ENCODE results near the gene GLT6D1. TPM values are rescaled to one million over a fixed set of nuclear protein-coding genes. Genes with fewer than 3 reads are reported as not detected.

The GLT6D1 gene
- total and polyA plus RNA-seq, 4 donors = not detected

- intact Hi-C loops (cut with DNase I) = no loop called here
- WGBS, 2 donors = 87 to 88% methylated on average over 20 of the region's 20 CpGs
- Histone ChIP-seq H3K27ac (ENCODE audit: low read depth in 1 of 2, low read length in 2 of 2) (no peak overlapping the region), H3K36me3 (ENCODE audit: control insufficient read depth in 1 of 2, insufficient read depth in 2 of 2, low read length in 1 of 2) (no peaks in the 10 kb centered on the region), H3K9me3 (ENCODE audit: control insufficient read depth, low read length) (no peaks in the 10 kb centered on the region), H3K27me3 (ENCODE audit: control insufficient read depth in 1 of 2, insufficient read depth in 2 of 2, low read length in 1 of 2) (no peaks in the 10 kb centered on the region), H3K4me3 (ENCODE audit: low read length in 2 of 2) (no peak overlapping the region), H3K4me1 (ENCODE audit: control insufficient read depth in 1 of 2, insufficient read depth in 2 of 2, low read length in 2 of 2) (no peaks in the 10 kb centered on the region)
- DNase-seq (peak; percentile 34 to 55), ATAC-seq (ENCODE audit: low FRiP score) (peak; percentile 29)
These were observed 50.3 kb downstream of the GLT6D1 start for GRCh38 chr9:135588886-135589595.

GRCh38 chr9:135588371-135588770 is 51.0 kb downstream of the GLT6D1 start:
- H3K4me1 ChIP-seq (ENCODE audit: control insufficient read depth in 1 of 2, insufficient read depth in 2 of 2, low read length in 2 of 2) = no peaks in the 10 kb centered on the region
- ATAC-seq (ENCODE audit: low FRiP score) (no peak), DNase-seq (peak; percentile 36 to 57)
- H3K36me3 ChIP-seq (ENCODE audit: control insufficient read depth in 1 of 2, insufficient read depth in 2 of 2, low read length in 1 of 2) = no peaks in the 10 kb centered on the region
- H3K9me3 ChIP-seq (ENCODE audit: control insufficient read depth, low read length) = no peaks in the 10 kb centered on the region
- no peak overlapping the region for H3K27ac ChIP-seq (ENCODE audit: low read depth in 1 of 2, low read length in 2 of 2)
- no peaks in the 10 kb centered on the region for H3K27me3 ChIP-seq (ENCODE audit: control insufficient read depth in 1 of 2, insufficient read depth in 2 of 2, low read length in 1 of 2)
- H3K4me3 ChIP-seq (ENCODE audit: low read length in 2 of 2) = no peak overlapping the region
- intact Hi-C loops (cut with DNase I) = no loop called here
- WGBS, 2 donors = 93 to 99% methylated on average over 9 of the region's 9 CpGs

- Histone ChIP-seq H3K4me1 (ENCODE audit: control insufficient read depth in 1 of 2, insufficient read depth in 2 of 2, low read length in 2 of 2) (no peaks in the 10 kb centered on the region), H3K27ac (ENCODE audit: low read depth in 1 of 2, low read length in 2 of 2) (no peak overlapping the region), H3K36me3 (ENCODE audit: control insufficient read depth in 1 of 2, insufficient read depth in 2 of 2, low read length in 1 of 2) (no peaks in the 10 kb centered on the region), H3K9me3 (ENCODE audit: control insufficient read depth, low read length) (no peaks in the 10 kb centered on the region), H3K4me3 (ENCODE audit: low read length in 2 of 2) (no peak overlapping the region), H3K27me3 (ENCODE audit: control insufficient read depth in 1 of 2, insufficient read depth in 2 of 2, low read length in 1 of 2) (no peaks in the 10 kb centered on the region)
- DNase-seq (no peak), ATAC-seq (ENCODE audit: low FRiP score) (no peak)
- WGBS, 2 donors = 20% methylated on average over 7 of the region's 7 CpGs; no CpG with 5 or more reads in 1 of the 2 donors
- intact Hi-C loops (cut with DNase I) = no loop called here
These were observed 51.7 kb downstream of the GLT6D1 start for GRCh38 chr9:135587658-135588057.

GRCh38 chr9:135586601-135587109 is 52.7 kb downstream of the GLT6D1 start:
- Histone ChIP-seq H3K4me3 (ENCODE audit: low read length in 2 of 2) (no peak overlapping the region), H3K4me1 (ENCODE audit: control insufficient read depth in 1 of 2, insufficient read depth in 2 of 2, low read length in 2 of 2) (no peaks in the 10 kb centered on the region), H3K9me3 (ENCODE audit: control insufficient read depth, low read length) (no peaks in the 10 kb centered on the region), H3K27ac (ENCODE audit: low read depth in 1 of 2, low read length in 2 of 2) (no peak overlapping the region), H3K36me3 (ENCODE audit: control insufficient read depth in 1 of 2, insufficient read depth in 2 of 2, low read length in 1 of 2) (no peaks in the 10 kb centered on the region), H3K27me3 (ENCODE audit: control insufficient read depth in 1 of 2, insufficient read depth in 2 of 2, low read length in 1 of 2) (no peaks in the 10 kb centered on the region)
- intact Hi-C loops (cut with DNase I) = no loop called here
- DNase-seq = peak; percentile 24 to 51
- 67 to 73% methylated on average over 15 of the region's 15 CpGs for WGBS, 2 donors
- no peak for ATAC-seq (ENCODE audit: low FRiP score)

GRCh38 chr9:135584934-135585333 is 54.4 kb downstream of the GLT6D1 start:
- DNase-seq (peak in 1 of 2 donors; percentile 58), ATAC-seq (ENCODE audit: low FRiP score) (no peak)
- H3K36me3 ChIP-seq (ENCODE audit: control insufficient read depth in 1 of 2, insufficient read depth in 2 of 2, low read length in 1 of 2) = no peaks in the 10 kb centered on the region
- H3K27ac ChIP-seq (ENCODE audit: low read depth in 1 of 2, low read length in 2 of 2) = no peak overlapping the region
- no peak overlapping the region for H3K4me3 ChIP-seq (ENCODE audit: low read length in 2 of 2)
- WGBS, 2 donors = 70 to 73% methylated on average over 16 of the region's 16 CpGs
- no peaks in the 10 kb centered on the region for H3K9me3 ChIP-seq (ENCODE audit: control insufficient read depth, low read length)
- intact Hi-C loops (cut with DNase I) = no loop called here
- no peaks in the 10 kb centered on the region for H3K27me3 ChIP-seq (ENCODE audit: control insufficient read depth in 1 of 2, insufficient read depth in 2 of 2, low read length in 1 of 2)
- no peaks in the 10 kb centered on the region for H3K4me1 ChIP-seq (ENCODE audit: control insufficient read depth in 1 of 2, insufficient read depth in 2 of 2, low read length in 2 of 2)

GRCh38 chr9:135584371-135584770 is 55.0 kb downstream of the GLT6D1 start:
- WGBS, 2 donors = 59 to 60% methylated on average over 5 of the region's 5 CpGs
- H3K27me3 ChIP-seq (ENCODE audit: control insufficient read depth in 1 of 2, insufficient read depth in 2 of 2, low read length in 1 of 2) = no peaks in the 10 kb centered on the region
- no peaks in the 10 kb centered on the region for H3K9me3 ChIP-seq (ENCODE audit: control insufficient read depth, low read length)
- H3K27ac ChIP-seq (ENCODE audit: low read depth in 1 of 2, low read length in 2 of 2) = no peak overlapping the region
- intact Hi-C loops (cut with DNase I) = no loop called here
- no peak for ATAC-seq (ENCODE audit: low FRiP score)
- no peaks in the 10 kb centered on the region for H3K4me1 ChIP-seq (ENCODE audit: control insufficient read depth in 1 of 2, insufficient read depth in 2 of 2, low read length in 2 of 2)
- peak in 1 of 2 donors; percentile 46 for DNase-seq
- H3K4me3 ChIP-seq (ENCODE audit: low read length in 2 of 2) = no peak overlapping the region
- H3K36me3 ChIP-seq (ENCODE audit: control insufficient read depth in 1 of 2, insufficient read depth in 2 of 2, low read length in 1 of 2) = no peaks in the 10 kb centered on the region

- H3K27ac ChIP-seq (ENCODE audit: low read depth in 1 of 2, low read length in 2 of 2) = no peak overlapping the region
- no peaks in the 10 kb centered on the region for H3K9me3 ChIP-seq (ENCODE audit: control insufficient read depth, low read length)
- DNase-seq = peak in 1 of 2 donors; percentile 59
- intact Hi-C loops (cut with DNase I) = no loop called here
- H3K4me3 ChIP-seq (ENCODE audit: low read length in 2 of 2) = no peak overlapping the region
- WGBS, 2 donors = 89 to 90% methylated on average over 15 to 16 of the region's 16 CpGs
- H3K4me1 ChIP-seq (ENCODE audit: control insufficient read depth in 1 of 2, insufficient read depth in 2 of 2, low read length in 2 of 2) = no peaks in the 10 kb centered on the region
- no peak for ATAC-seq (ENCODE audit: low FRiP score)
- H3K27me3 ChIP-seq (ENCODE audit: control insufficient read depth in 1 of 2, insufficient read depth in 2 of 2, low read length in 1 of 2) = no peaks in the 10 kb centered on the region
- H3K36me3 ChIP-seq (ENCODE audit: control insufficient read depth in 1 of 2, insufficient read depth in 2 of 2, low read length in 1 of 2) = no peaks in the 10 kb centered on the region
These were observed 55.7 kb downstream of the GLT6D1 start for GRCh38 chr9:135583688-135584011.

GRCh38 chr9:135582966-135583687 is 56.2 kb downstream of the GLT6D1 start:
- DNase-seq = no peak
- H3K36me3 ChIP-seq (ENCODE audit: control insufficient read depth in 1 of 2, insufficient read depth in 2 of 2, low read length in 1 of 2) = no peaks in the 10 kb centered on the region
- H3K4me1 ChIP-seq (ENCODE audit: control insufficient read depth in 1 of 2, insufficient read depth in 2 of 2, low read length in 2 of 2) = no peaks in the 10 kb centered on the region
- intact Hi-C loops (cut with DNase I) = no loop called here
- no peak overlapping the region for H3K27ac ChIP-seq (ENCODE audit: low read depth in 1 of 2, low read length in 2 of 2)
- no peaks in the 10 kb centered on the region for H3K9me3 ChIP-seq (ENCODE audit: control insufficient read depth, low read length)
- ATAC-seq (ENCODE audit: low FRiP score) = no peak
- 67 to 71% methylated on average over 19 of the region's 19 CpGs for WGBS, 2 donors
- no peak overlapping the region for H3K4me3 ChIP-seq (ENCODE audit: low read length in 2 of 2)
- no peaks in the 10 kb centered on the region for H3K27me3 ChIP-seq (ENCODE audit: control insufficient read depth in 1 of 2, insufficient read depth in 2 of 2, low read length in 1 of 2)

GRCh38 chr9:135582541-135582940 is 56.8 kb downstream of the GLT6D1 start:
- Histone ChIP-seq H3K4me3 (ENCODE audit: low read length in 2 of 2) (no peak overlapping the region), H3K27ac (ENCODE audit: low read depth in 1 of 2, low read length in 2 of 2) (no peak overlapping the region), H3K36me3 (ENCODE audit: control insufficient read depth in 1 of 2, insufficient read depth in 2 of 2, low read length in 1 of 2) (no peaks in the 10 kb centered on the region), H3K9me3 (ENCODE audit: control insufficient read depth, low read length) (no peaks in the 10 kb centered on the region), H3K27me3 (ENCODE audit: control insufficient read depth in 1 of 2, insufficient read depth in 2 of 2, low read length in 1 of 2) (no peaks in the 10 kb centered on the region), H3K4me1 (ENCODE audit: control insufficient read depth in 1 of 2, insufficient read depth in 2 of 2, low read length in 2 of 2) (no peaks in the 10 kb centered on the region)
- WGBS, 2 donors = 89 to 90% methylated on average over 14 of the region's 14 CpGs
- DNase-seq = peak in 1 of 2 donors; percentile 36
- no peak for ATAC-seq (ENCODE audit: low FRiP score)
- intact Hi-C loops (cut with DNase I) = no loop called here
